Hematopoietic multipotent progenitor cell treated with erythropoietin and hydrocortisone succinate and interleukin-3 and kit ligand, for 6 days (in vitro differentiated cells): ENCODE data around the gene UBTF.

Experiments used
- DNase-seq: peaks from one replicate; pipeline ENCODE4 v3.0.0-alpha.2; 2015

UBTF gene

GRCh38 chr17:44193326-44194084, 26.0 kb downstream of the UBTF start:
- no peak for DNase-seq

- DNase-seq: no peak
Observed at GRCh38 chr17:44192750-44193149, 26.7 kb downstream of the UBTF start.

GRCh38 chr17:44191941-44192496, 27.5 kb downstream of the UBTF start:
- DNase-seq: no peak

GRCh38 chr17:44191369-44191768, 28.1 kb downstream of the UBTF start:
- DNase-seq: no peak

GRCh38 chr17:44190481-44190880, 29.0 kb downstream of the UBTF start:
- DNase-seq: no peak

- DNase-seq: no peak
Observed at GRCh38 chr17:44188576-44189403, 30.7 kb downstream of the UBTF start.

- peak; percentile 64 for DNase-seq
Observed at GRCh38 chr17:44187131-44187899, 32.2 kb downstream of the UBTF start.

GRCh38 chr17:44186307-44187130, 33.0 kb downstream of the UBTF start, which contains the start of gene TMUB2:
TSS of gene TMUB2 (plus strand) at chr17:44186972. CDS start at chr17:44187709, 737 bp downstream.
- peak; percentile 100 for DNase-seq

GRCh38 chr17:44184212-44184810, 35.2 kb downstream of the UBTF start:
- no peak for DNase-seq

- no peak for DNase-seq
Observed at GRCh38 chr17:44183024-44183423, 36.5 kb downstream of the UBTF start.

GRCh38 chr17:44178133-44178532, 41.3 kb downstream of the UBTF start:
- DNase-seq: no peak

- DNase-seq: no peak
Observed at GRCh38 chr17:44177640-44178039, 41.8 kb downstream of the UBTF start.

- no peak for DNase-seq
Observed at GRCh38 chr17:44176671-44177501, 42.6 kb downstream of the UBTF start.

- no peak for DNase-seq
Observed at GRCh38 chr17:44176257-44176656, 43.2 kb downstream of the UBTF start.

- no peak for DNase-seq
Observed at GRCh38 chr17:44174427-44174826, 45.0 kb downstream of the UBTF start.

GRCh38 chr17:44171931-44172455, 47.5 kb downstream of the UBTF start:
- no peak for DNase-seq

- DNase-seq: no peak
Observed at GRCh38 chr17:44170499-44171201, 48.8 kb downstream of the UBTF start, which contains the start of gene ASB16. TSS of gene ASB16 (plus strand) at chr17:44170704. CDS start at chr17:44170790, 86 bp downstream.

- no peak for DNase-seq
Observed at GRCh38 chr17:44170135-44170498, 49.4 kb downstream of the UBTF start.

- DNase-seq: no peak
Observed at GRCh38 chr17:44167181-44167861, 52.2 kb downstream of the UBTF start.
